Esophagus squamous epithelium (tissue), 5 donors: Measurements from ENCODE around the gene SCGB1D1. TPM values are rescaled to one million over a fixed set of nuclear protein-coding genes. Genes with fewer than 3 reads are reported as not detected.
"Not testable (repeated sequence)": the region's sequence is repeated elsewhere in the genome, so short reads cannot be mapped to it uniquely, and the experiment has no call there.

Experiments
- DNase-seq: peaks from one replicate; lab custom pipeline; 2025; lab: John Stamatoyannopoulos, UW
- H3K27ac ChIP-seq, 4 donors: fragments of 200-600 bp; sonication (generic); one replicate each; pipeline ENCODE4 v1.5.1; 2016 to 2019; ENCODE audit warnings: mild to moderate bottlenecking in 1 of 4
- H3K27me3 ChIP-seq, 4 donors: fragments of 200-600 bp; sonication (generic); 1 replicate in 3 of 4; 2 replicates in 1 of 4; pipeline versions ENCODE4 v1.5.1 to v1.6.0; 2017 to 2021; ENCODE audit warnings: antibody characterized with exemption in 1 of 4
- H3K36me3 ChIP-seq, 3 donors: fragments of 200-600 bp; sonication (generic); one replicate each; pipeline ENCODE4 v1.5.1; 2016 to 2019
- H3K4me1 ChIP-seq, 3 donors: fragments of 200-600 bp; sonication (generic); one replicate each; pipeline ENCODE4 v1.5.1; 2017 to 2019
- H3K4me3 ChIP-seq, 4 donors: fragments of 200-600 bp; sonication (generic); 1 replicate in 3 of 4; 2 replicates in 1 of 4; pipeline ENCODE4 v1.5.1; 2016 to 2019; ENCODE audit warnings: mild to moderate bottlenecking in 2 of 4, moderate library complexity in 1 of 4
- H3K9me3 ChIP-seq, 3 donors: fragments of 200-600 bp; sonication (generic); one replicate each; pipeline ENCODE4 v1.5.1; 2016 to 2019
- POLR2A ChIP-seq, 4 donors: fragments of 450-650 bp; IDR thresholded peaks; one replicate each; pipeline ENCODE4 v1.6.1; 2017; ENCODE audit warnings: antibody characterized with exemption in 4 of 4, mild to moderate bottlenecking in 4 of 4, moderate library complexity in 3 of 4
- WGBS, 2 donors: methylation state at CpG; one replicate each; pipeline ENCODE4 v1.1.5; 2018; 5-methylcytosine and 5-hydroxymethylcytosine counted together
- intact Hi-C: fragments of 100-400 bp; cut with DNase I; formaldehyde crosslinking; loops from one replicate; pipeline ENCODE4 v1.15.0; 2022
- total RNA-seq, 4 donors: library from RNA; depleted of rRNA; stranded (reverse); fragments of >200 nt; gene quantifications; one replicate each; pipeline ENCODE4 v1.1.0, GENCODE V29; 2016
- TF ChIP-seq, protein P1 (sequence below), 6 experiments: fragments of 450-650 bp in 4 of 6; fragments of 200-600 bp in 2 of 6; sonication (generic) in 2 of 6; IDR thresholded peaks; one replicate each; pipeline ENCODE4 v1.5.1; 2016 to 2019; ENCODE audit warnings: antibody characterized with exemption in 6 of 6, mild to moderate bottlenecking in 4 of 6, moderate library complexity in 4 of 6
- donor health status: DM: yes; HTN: yes; CAD: no.

SCGB1D1 gene
- total RNA-seq, 4 donors from 2014 or later: not detected

DNA sequence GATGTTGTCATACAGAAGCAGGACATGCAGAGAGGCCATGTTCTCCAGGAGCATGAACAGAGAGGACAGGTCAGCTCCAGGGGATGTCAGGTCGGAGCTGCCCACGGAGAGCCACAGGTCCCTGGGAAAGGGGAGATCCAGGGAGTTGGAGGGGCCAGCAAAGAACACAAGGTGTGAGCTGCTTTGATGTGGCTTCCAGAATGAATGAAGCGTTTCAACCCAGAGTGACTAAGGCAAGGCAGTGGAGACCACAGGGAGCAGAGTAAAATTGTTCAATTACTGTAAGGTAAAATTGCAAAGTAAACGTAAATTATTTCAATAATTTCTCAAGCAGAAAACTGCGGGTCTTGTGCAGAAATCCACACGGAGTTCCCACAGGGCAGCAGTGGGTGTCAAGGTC lies 12.9 kb downstream of the SCGB1D1 start:
- no peak for TF ChIP-seq POLR2A (IDR thresholded peaks at IDR 0.05)
- TF ChIP-seq, protein P1, sequence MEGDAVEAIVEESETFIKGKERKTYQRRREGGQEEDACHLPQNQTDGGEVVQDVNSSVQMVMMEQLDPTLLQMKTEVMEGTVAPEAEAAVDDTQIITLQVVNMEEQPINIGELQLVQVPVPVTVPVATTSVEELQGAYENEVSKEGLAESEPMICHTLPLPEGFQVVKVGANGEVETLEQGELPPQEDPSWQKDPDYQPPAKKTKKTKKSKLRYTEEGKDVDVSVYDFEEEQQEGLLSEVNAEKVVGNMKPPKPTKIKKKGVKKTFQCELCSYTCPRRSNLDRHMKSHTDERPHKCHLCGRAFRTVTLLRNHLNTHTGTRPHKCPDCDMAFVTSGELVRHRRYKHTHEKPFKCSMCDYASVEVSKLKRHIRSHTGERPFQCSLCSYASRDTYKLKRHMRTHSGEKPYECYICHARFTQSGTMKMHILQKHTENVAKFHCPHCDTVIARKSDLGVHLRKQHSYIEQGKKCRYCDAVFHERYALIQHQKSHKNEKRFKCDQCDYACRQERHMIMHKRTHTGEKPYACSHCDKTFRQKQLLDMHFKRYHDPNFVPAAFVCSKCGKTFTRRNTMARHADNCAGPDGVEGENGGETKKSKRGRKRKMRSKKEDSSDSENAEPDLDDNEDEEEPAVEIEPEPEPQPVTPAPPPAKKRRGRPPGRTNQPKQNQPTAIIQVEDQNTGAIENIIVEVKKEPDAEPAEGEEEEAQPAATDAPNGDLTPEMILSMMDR (IDR thresholded peaks at IDR 0.05): no peak
- H3K27ac ChIP-seq: no peak overlapping the region
- WGBS, 2 donors: 62 to 71% methylated on average over 6 of the region's 6 CpGs
- no peaks in the 10 kb centered on the region for H3K9me3 ChIP-seq
- H3K4me1 ChIP-seq: peaks cover 0 to 7% (median 0%) of the 10 kb centered on the region in 3 donors
- intact Hi-C loops: no loop called here
- no peak overlapping the region for H3K4me3 ChIP-seq
- H3K36me3 ChIP-seq: no peaks in the 10 kb centered on the region
- peaks cover 0 to 30% (median 0%) of the 10 kb centered on the region in 4 donors for H3K27me3 ChIP-seq
- no peak for DNase-seq

DNA sequence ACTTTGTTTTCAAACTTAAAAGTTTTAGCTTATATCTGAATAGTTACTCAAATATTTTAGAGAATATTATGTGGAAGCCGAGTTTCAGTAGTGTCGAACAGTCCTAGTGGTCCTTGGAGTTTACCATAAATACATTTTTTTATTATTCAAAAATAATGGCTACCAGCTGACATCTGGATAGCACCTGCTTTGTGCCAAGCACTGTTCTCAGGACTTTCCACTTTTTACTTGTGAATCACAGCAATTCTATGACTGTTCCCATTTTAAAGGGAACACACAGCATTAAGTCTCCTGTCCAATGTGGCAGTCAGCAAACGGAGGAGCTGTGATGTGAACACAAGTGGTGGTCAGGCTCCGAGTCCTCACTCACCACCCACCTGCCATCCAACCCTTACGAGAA lies 14.4 kb downstream of the SCGB1D1 start:
- H3K4me3 ChIP-seq: no peak overlapping the region
- H3K9me3 ChIP-seq: no peaks in the 10 kb centered on the region
- TF ChIP-seq POLR2A (IDR thresholded peaks at IDR 0.05): no peak
- TF ChIP-seq, protein P1 (IDR thresholded peaks at IDR 0.05): no peak
- peaks cover 0 to 23% (median 0%) of the 10 kb centered on the region in 4 donors for H3K27me3 ChIP-seq
- DNase-seq: no peak
- intact Hi-C loops: no loop called here
- no peak overlapping the region for H3K27ac ChIP-seq
- no peaks in the 10 kb centered on the region for H3K36me3 ChIP-seq
- WGBS, 2 donors: 72 to 88% methylated on average over 4 of the region's 5 CpGs
- H3K4me1 ChIP-seq: peaks cover 0 to 18% (median 0%) of the 10 kb centered on the region in 3 donors

DNA sequence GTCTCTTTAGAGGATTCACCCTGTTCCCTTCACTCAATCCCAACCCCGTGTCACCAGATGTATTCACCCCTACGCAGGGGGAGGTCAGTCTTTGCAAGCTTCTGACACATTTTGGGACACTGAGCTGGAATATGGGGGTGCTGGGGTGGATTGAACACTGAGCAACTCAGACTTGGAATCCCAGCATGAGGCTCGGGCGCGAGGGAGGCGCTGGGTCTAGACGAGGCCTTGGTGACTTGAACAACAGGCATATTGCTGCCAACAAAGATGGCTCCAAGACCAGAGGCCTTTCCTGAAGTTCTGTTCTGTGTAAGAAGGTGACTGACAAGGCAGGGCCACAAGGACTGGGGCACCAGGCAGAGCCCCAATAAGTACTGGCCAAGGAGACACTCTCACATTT lies 15.4 kb downstream of the SCGB1D1 start:
- H3K36me3 ChIP-seq: no peaks in the 10 kb centered on the region
- no peaks in the 10 kb centered on the region for H3K9me3 ChIP-seq
- no peak for TF ChIP-seq POLR2A (IDR thresholded peaks at IDR 0.05)
- TF ChIP-seq, protein P1 (IDR thresholded peaks at IDR 0.05): no peak
- H3K27me3 ChIP-seq: peaks cover 0 to 24% (median 0%) of the 10 kb centered on the region in 4 donors
- DNase-seq: no peak
- H3K4me3 ChIP-seq: no peak overlapping the region
- WGBS, 2 donors: 81 to 87% methylated on average over 3 to 5 of the region's 7 CpGs
- intact Hi-C loops: no loop called here
- H3K27ac ChIP-seq: no peak overlapping the region
- H3K4me1 ChIP-seq: peaks cover 0 to 18% (median 0%) of the 10 kb centered on the region in 3 donors

DNA sequence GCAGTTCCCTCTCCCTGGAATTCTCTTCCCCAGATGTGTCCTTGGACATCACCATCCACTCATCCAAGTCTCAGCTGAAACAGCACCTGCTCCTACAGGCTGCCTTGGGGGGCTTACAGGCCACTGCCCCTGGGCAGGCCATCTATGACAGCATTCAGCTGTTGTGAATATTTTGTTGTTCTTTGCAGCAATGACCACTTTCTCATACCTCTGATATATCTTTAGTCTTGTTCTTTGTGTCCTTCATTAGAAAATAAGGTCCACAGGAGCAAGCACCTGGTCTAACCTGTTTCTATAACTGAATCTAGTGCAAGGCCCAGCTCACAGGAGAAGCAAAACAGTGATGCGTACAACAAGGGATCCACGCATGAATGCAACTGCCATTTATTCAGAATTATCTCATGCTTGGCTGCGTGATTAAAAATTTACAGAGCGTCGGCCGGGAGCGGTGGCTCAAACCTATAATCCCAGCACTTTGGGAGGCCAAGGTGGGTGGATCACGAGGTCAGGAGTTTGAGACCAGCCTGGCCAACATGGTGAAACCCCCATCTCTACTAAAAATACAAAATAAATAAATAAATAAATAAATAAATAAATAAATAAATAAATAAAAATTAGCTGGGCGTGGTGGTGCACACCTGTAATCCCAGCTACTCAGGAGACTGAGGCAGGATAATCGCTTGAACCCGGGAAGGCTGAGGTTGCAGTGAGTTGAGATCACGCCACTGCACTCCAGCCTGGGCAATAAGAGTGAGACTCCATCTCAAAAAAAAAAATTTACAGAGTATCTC lies 16.5 kb downstream of the SCGB1D1 start:
- H3K36me3 ChIP-seq, H3K9me3 ChIP-seq, DNase-seq, H3K4me3 ChIP-seq, intact Hi-C loops: not testable (repeated sequence)
- peaks cover 0 to 18% (median 0%) of the 10 kb centered on the region in 3 donors for H3K4me1 ChIP-seq
- H3K27ac ChIP-seq: peak overlapping the region in 1 of 4 donors; percentile 6
- WGBS, 2 donors: 71 to 79% methylated on average over 12 of the region's 12 CpGs
- peaks cover 0 to 25% (median 0%) of the 10 kb centered on the region in 4 donors for H3K27me3 ChIP-seq

DNA sequence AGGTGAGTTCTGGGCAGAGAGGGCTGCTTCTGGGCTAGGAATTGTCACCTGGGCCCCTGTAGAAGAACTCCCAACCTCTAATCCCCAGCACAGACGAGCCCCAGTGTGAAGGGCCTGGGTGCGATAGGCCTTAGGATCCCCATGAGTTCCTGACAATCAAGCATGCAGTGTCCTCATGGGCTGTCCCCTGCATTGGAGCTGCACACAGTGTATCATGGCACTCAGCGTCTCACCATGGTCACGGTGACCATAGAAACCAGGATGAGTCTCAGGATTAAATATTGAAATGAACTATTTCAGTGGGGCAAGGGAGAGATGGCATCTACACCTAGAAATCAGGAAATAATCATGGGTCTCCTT lies 18.7 kb downstream of the SCGB1D1 start:
- intact Hi-C loops: no loop called here
- DNase-seq: no peak
- WGBS, 2 donors: 69 to 71% methylated on average over 2 to 3 of the region's 4 CpGs

More for the DNA sequence above, 18.7 kb downstream of the SCGB1D1 start:
- no peak overlapping the region for H3K4me3 ChIP-seq
- H3K36me3 ChIP-seq: no peaks in the 10 kb centered on the region
- no peak for TF ChIP-seq POLR2A (IDR thresholded peaks at IDR 0.05)
- TF ChIP-seq, protein P1 (IDR thresholded peaks at IDR 0.05): no peak
- peaks cover 0 to 25% (median 0%) of the 10 kb centered on the region in 4 donors for H3K27me3 ChIP-seq
- H3K27ac ChIP-seq: no peak overlapping the region
- H3K4me1 ChIP-seq: peaks cover 0 to 18% (median 0%) of the 10 kb centered on the region in 3 donors
- no peaks in the 10 kb centered on the region for H3K9me3 ChIP-seq
